ENCODE data around the gene PPP2R1A. TPM values are rescaled to one million over a fixed set of nuclear protein-coding genes. Genes with fewer than 3 reads are reported as not detected.

PPP2R1A gene
- total and polyA plus RNA-seq, 4 donors = 33.6 to 61.6 (median 59.8) TPM

- Histone ChIP-seq H3K27me3 (ENCODE audit: control insufficient read depth in 4 of 4, insufficient read depth in 4 of 4, low read length in 3 of 4) (no peaks in the 10 kb centered on the region), H3K27ac (ENCODE audit: low read depth in 1 of 2, low read length in 2 of 2) (no peak overlapping the region), H3K9ac (ENCODE audit: low read depth in 1 of 2, low read length in 2 of 2) (no peak overlapping the region), H3K4me3 (ENCODE audit: low read depth in 1 of 3, low read length in 3 of 3) (no peak overlapping the region), H3K4me1 (ENCODE audit: control insufficient read depth in 4 of 4, insufficient read depth in 4 of 4, low read length in 3 of 4) (no peaks in the 10 kb centered on the region), H3K36me3 (ENCODE audit: control insufficient read depth in 4 of 4, insufficient read depth in 3 of 4, low read depth in 1 of 4, low read length in 3 of 4) (no peaks in the 10 kb centered on the region), H3K9me3 (ENCODE audit: control insufficient read depth in 4 of 4, low read length in 3 of 4) (no peaks in the 10 kb centered on the region)
- TF ChIP-seq RAD21 (IDR thresholded peaks at IDR 0.05) (no peak), REST (IDR thresholded peaks at IDR 0.05) (no peak), ATF3 (IDR thresholded peaks at IDR 0.05) (no peak), JUND (IDR thresholded peaks at IDR 0.05) (no peak)
- WGBS = 71% methylated on average over 12 of the region's 12 CpGs
- DNase-seq (ENCODE audit: low spot score) = no peak
Measured at GRCh38 chr19:52244021-52244420, 54.2 kb downstream of the PPP2R1A start.

GRCh38 chr19:52248241-52248640 is 58.4 kb downstream of the PPP2R1A start:
- TF ChIP-seq CTCF (IDR thresholded peaks at IDR 0.05; ENCODE audit: low read depth, low read length, missing input control) = peak; percentile 58
- TF ChIP-seq RAD21 (IDR thresholded peaks at IDR 0.05) = peak; percentile 71 to 77
- no peak for TF ChIP-seq EGR1 (IDR thresholded peaks at IDR 0.05; ENCODE audit: low read depth in 2 of 2)
- DNase-seq (ENCODE audit: low spot score) = no peak
- Histone ChIP-seq H3K9ac (ENCODE audit: low read depth in 1 of 2, low read length in 2 of 2) (no peak overlapping the region), H3K9me3 (ENCODE audit: control insufficient read depth in 4 of 4, low read length in 3 of 4) (peaks cover 0 to under 1% (median 0%) of the 10 kb centered on the region in 4 donors), H3K36me3 (ENCODE audit: control insufficient read depth in 4 of 4, insufficient read depth in 3 of 4, low read depth in 1 of 4, low read length in 3 of 4) (no peaks in the 10 kb centered on the region), H3K27ac (ENCODE audit: low read depth in 1 of 2, low read length in 2 of 2) (no peak overlapping the region), H3K4me3 (ENCODE audit: low read depth in 1 of 3, low read length in 3 of 3) (no peak overlapping the region), H3K27me3 (ENCODE audit: control insufficient read depth in 4 of 4, insufficient read depth in 4 of 4, low read length in 3 of 4) (no peaks in the 10 kb centered on the region), H3K4me1 (ENCODE audit: control insufficient read depth in 4 of 4, insufficient read depth in 4 of 4, low read length in 3 of 4) (no peaks in the 10 kb centered on the region)
- 21% methylated on average over 6 of the region's 6 CpGs for whole genome bisulfite sequencing

GRCh38 chr19:52258426-52258825 is 68.6 kb downstream of the PPP2R1A start:
- no peak for DNase-seq (ENCODE audit: low spot score)
- 92% methylated on average over 5 of the region's 5 CpGs for WGBS
- H3K9me3 ChIP-seq (ENCODE audit: control insufficient read depth in 4 of 4, low read length in 3 of 4) = peaks cover 0 to 21% (median 2%) of the 10 kb centered on the region in 4 donors
- no peak overlapping the region for H3K27ac ChIP-seq (ENCODE audit: low read depth in 1 of 2, low read length in 2 of 2)
- no peaks in the 10 kb centered on the region for H3K36me3 ChIP-seq (ENCODE audit: control insufficient read depth in 4 of 4, insufficient read depth in 3 of 4, low read depth in 1 of 4, low read length in 3 of 4)
- H3K4me3 ChIP-seq (ENCODE audit: low read depth in 1 of 3, low read length in 3 of 3) = no peak overlapping the region
- no peak overlapping the region for H3K9ac ChIP-seq (ENCODE audit: low read depth in 1 of 2, low read length in 2 of 2)
- H3K4me1 ChIP-seq (ENCODE audit: control insufficient read depth in 4 of 4, insufficient read depth in 4 of 4, low read length in 3 of 4) = no peaks in the 10 kb centered on the region
- no peaks in the 10 kb centered on the region for H3K27me3 ChIP-seq (ENCODE audit: control insufficient read depth in 4 of 4, insufficient read depth in 4 of 4, low read length in 3 of 4)
- no peak for TF ChIP-seq MAX (IDR thresholded peaks at IDR 0.05)
- no peak for TF ChIP-seq EGR1 (IDR thresholded peaks at IDR 0.05; ENCODE audit: low read depth in 2 of 2)
- TF ChIP-seq NR2F2 (IDR thresholded peaks at IDR 0.05) = no peak
- no peak for TF ChIP-seq FOXA1 (IDR thresholded peaks at IDR 0.05)
- no peak for TF ChIP-seq FOXA2 (IDR thresholded peaks at IDR 0.05)
- no peak for TF ChIP-seq RXRA (IDR thresholded peaks at IDR 0.05)
- TF ChIP-seq HNF4G (IDR thresholded peaks at IDR 0.05) = no peak
- TF ChIP-seq ZBTB33 (IDR thresholded peaks at IDR 0.05) = no peak
- TF ChIP-seq HNF4A (conservative IDR thresholded peaks at IDR 0.05) = no peak
- no peak for TF ChIP-seq YY1 (IDR thresholded peaks at IDR 0.05)
- no peak for TF ChIP-seq JUND (IDR thresholded peaks at IDR 0.05)
- TF ChIP-seq GABPA (IDR thresholded peaks at IDR 0.05 in 1 of 2, conservative IDR thresholded peaks at IDR 0.05 in 1 of 2) = no peak
- TF ChIP-seq TAF1 (conservative IDR thresholded peaks at IDR 0.05) = no peak
- no peak for TF ChIP-seq ATF3 (IDR thresholded peaks at IDR 0.05)
- TF ChIP-seq CTCF (IDR thresholded peaks at IDR 0.05; ENCODE audit: low read depth, low read length, missing input control) = no peak
